ENCODE measurements around the gene ZNF329.
A peak's percentile ranks its signal among the peaks of the same experiment; 100 is the strongest.

Gene ZNF329

DNA sequence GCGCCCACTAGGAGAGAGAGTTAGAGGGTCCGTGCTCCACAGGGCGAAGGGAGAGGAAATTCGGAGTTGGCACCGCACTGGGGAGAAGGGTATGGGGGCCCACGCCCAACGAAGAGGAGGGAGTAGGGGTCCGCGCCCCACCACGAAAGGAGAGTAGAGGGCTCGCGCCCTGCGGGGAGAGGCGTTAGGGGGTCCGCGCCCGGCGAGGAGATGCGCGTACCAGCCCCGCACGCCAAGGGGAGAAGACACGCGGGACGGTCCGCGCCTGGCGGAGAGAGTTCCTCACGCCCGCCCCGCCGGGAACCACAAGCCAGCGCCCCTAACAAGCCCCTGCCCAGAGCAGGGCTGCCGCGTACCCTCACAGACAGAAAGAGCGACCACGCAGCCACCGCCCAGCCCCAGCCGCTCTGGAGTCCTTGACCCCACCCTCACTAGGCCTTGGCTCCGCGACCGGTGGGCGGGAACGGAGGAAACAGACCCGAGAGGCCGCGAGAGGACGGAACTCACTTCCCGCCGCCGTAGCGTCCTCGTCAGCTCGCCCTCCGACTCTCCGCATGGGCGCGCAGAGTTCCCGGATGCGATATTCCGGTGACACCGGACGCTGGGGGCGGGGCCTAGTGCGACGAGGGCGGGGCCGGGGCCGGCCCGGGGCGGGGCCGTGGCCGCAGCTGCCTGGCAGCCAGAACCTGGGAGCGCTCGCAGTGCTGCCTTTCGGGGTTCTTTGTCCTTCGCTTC, 32.6 kb downstream of the ZNF329 start:
- DNase-seq, result no peak

- no peak for DNase-seq
Observed at GRCh38 chr19:58108546-58108817, 42.1 kb downstream of the ZNF329 start.

GRCh38 chr19:58107778-58108545, 42.6 kb downstream of the ZNF329 start:
- DNase-seq, result no peak

DNA sequence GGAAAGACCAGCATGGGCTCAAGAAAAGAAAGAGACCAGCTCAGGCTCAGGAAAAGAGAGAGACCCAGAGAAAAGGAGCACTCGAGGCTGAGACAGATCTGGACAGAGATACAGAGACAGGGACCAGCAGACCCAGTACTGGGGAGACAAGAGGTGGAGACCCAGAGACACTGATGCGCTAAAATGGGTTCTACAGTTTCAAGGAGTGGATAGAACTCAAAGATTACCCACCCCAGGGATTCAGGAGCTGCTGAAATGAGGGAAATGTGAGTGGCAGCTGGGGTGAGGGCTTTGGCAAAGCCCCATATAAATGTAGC, 51.9 kb downstream of the ZNF329 start:
- DNase-seq, result no peak

DNA sequence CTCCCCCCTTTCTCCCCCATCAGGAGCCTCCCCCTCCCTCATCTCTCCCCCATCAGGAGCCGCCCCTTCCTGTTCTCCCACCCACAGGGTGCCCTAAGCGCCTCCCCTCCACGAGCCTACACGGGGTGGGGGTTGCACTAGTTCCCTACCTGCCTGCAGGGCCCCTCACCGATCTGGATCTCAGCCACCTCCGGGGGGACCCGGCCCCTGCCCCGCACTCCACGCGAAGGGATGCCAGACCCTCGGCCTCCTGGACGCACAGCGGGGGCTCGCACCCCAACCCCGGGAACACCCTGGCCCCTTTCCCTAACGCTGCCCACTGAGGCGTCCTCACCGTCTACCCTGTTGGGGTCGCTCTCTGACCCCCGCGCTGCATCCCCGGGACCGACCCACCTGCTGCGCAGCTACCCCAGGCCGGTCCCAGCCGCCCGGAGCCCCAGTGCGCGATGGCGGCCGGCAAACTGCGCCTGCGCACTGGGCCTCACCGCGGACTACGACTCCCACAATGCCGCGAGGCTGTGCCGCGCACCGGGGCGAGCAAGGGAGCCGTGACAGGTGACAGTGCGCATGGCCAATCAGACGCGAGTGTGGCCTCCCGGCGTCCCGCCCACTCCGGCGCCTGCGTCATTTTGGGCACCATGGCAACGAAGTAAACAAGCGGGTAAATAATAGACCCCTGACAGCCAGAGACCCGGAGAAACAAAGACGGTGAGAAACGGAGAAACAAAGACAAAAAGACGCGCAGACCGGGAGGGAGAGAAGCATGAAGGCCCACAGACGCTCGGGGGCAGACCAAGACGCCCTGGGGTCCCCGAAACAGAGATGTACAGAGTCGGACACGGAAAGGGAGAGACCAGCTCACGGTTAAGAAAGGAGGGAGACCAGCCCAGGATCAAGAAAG, 52.6 kb downstream of the ZNF329 start, which contains the start of gene ZSCAN18:
ZSCAN18 (minus strand) TSS at position 451 of the 901 bp plus-strand sequence. CDS start 7,964 bp downstream, outside the sequence.
- peak; percentile 97 for DNase-seq

- DNase-seq, result no peak
Observed at GRCh38 chr19:58097349-58097748, 53.2 kb downstream of the ZNF329 start.

- no peak for DNase-seq
Observed at GRCh38 chr19:58096884-58097283, 53.7 kb downstream of the ZNF329 start.

- no peak for DNase-seq
Observed at GRCh38 chr19:58095328-58095727, 55.3 kb downstream of the ZNF329 start.

- DNase-seq, result no peak
Observed at GRCh38 chr19:58093071-58093470, 57.5 kb downstream of the ZNF329 start.

DNA sequence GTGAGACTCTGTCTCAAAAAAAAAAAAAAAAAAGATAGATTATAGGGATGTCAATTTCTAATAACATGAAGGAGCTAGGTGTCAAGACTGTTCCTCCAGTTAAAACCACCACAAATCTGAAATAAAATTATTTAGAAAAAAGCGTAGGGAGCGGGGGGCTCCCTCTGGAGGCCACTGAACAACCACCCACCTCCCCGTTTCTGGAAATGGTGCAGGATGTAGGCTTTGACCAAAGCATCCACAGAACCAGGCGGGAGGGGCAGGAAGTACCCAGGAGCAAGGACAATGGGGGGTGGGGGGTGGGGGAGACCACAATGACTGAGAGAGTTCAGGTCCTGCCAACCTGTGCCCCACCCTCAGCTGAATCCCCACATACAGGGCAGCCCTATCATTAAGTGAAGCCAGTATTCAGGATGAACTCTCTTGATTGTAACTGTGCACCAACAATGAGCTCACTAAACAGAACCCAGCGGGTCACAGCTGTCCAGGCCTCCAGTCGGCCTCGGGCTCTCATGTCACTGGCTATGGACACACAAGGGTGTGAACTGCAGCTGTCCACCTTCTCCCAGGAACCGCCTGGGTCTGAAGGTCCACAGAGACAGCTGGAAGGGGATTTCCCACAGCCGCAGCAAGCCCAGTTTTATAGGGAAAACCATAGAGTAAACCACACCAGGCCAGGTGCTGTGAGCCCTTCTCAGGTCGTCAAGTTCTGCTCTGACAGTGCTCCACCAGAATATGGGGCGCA, 59.2 kb downstream of the ZNF329 start:
- DNase-seq, result no peak

- DNase-seq, result no peak
Observed at GRCh38 chr19:58089846-58090245, 60.7 kb downstream of the ZNF329 start.

DNA sequence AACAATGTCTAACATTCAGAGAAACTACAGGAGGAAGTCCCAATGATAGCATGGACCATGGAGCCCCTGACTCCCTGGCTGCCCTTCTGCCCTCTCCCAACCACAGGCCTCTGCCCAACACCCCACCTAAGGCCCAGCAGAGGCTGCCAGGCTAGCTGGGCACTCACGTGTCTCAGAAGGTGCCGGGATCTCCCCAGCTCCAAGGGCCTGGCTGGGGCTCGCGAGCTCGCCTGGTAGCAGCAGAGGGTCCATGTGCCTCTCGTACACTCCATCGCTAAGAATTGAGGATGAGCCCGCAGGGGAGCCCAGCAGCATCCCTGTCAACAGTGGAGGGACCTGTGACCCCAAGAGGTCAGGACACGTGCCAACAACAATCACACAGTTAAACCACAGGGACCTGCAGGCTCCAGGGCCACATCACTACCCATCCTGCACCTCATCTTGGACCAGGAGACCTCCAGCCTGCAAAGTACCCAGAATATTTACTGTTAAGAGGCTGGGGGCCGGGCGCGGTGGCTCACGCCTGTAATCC, 62.0 kb downstream of the ZNF329 start:
- DNase-seq, result no peak

DNA sequence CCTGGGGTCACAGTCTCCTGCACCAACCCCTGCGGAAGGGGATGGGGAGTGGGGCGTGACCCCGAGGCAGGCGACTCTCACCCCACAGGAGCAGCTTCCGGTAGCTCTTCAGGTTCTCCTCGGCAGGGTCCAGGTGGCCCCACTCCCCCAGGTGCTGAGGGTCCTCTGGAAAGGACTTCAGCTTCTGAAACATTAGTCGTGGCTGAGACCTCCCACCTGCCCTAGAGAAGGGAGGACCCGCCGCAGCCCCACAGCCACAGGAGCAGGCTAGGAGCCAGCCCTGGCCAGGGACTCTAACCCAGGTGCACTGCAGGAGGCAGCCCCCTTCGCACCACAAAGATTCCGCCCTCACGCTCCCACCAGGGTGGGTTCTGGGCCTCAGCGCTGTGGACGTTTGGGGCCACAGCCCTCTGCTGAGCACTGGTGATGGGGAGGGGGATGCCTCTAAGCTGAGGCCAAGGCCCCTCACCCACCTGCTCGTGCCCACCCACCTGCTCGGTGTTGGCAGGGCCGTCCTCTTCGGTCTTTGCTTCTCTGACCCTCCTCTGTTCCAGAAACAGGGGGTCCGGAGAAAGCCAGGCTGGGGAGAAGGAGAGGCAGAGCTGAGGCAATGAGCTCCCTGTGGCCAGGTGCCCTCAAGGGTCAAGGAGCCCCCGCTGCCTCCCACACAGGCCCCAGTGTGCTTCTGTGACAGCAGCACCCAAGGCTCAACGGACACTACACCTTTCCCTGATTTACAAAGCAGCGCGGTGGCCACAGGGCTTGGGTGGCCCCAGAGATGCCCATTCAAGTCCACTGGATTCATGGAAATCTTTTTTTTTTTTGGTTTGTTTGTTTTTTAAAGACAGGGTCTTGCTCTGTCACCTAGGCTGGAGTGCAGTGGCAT, 63.5 kb downstream of the ZNF329 start:
- no peak for DNase-seq

DNA sequence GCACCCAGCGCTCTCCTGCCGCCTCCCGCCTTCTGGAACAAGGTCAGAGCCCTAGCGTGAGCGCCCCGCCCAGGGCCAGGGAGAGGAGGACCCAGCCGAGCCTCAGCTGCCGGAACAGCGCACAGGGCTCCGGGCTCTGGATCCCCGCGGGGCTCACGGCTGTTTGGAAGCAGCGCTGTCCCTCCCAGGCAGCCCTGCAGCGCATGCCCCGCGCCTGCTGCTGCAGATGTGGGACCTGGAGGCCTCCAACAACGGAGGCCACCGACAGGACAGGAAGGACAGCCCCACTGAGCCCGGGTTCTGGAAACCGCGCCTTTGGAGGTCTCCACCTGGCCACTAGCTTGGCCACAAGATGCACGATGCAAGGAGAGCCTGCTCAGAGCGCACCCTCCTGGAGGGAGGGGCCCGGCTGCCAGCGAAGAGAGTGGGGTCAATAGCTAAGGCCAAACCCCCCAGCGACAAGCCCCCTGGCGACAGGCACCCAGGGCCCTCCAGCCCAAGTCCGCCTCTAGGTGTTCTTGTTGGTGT, 65.2 kb downstream of the ZNF329 start:
- DNase-seq, result no peak

DNA sequence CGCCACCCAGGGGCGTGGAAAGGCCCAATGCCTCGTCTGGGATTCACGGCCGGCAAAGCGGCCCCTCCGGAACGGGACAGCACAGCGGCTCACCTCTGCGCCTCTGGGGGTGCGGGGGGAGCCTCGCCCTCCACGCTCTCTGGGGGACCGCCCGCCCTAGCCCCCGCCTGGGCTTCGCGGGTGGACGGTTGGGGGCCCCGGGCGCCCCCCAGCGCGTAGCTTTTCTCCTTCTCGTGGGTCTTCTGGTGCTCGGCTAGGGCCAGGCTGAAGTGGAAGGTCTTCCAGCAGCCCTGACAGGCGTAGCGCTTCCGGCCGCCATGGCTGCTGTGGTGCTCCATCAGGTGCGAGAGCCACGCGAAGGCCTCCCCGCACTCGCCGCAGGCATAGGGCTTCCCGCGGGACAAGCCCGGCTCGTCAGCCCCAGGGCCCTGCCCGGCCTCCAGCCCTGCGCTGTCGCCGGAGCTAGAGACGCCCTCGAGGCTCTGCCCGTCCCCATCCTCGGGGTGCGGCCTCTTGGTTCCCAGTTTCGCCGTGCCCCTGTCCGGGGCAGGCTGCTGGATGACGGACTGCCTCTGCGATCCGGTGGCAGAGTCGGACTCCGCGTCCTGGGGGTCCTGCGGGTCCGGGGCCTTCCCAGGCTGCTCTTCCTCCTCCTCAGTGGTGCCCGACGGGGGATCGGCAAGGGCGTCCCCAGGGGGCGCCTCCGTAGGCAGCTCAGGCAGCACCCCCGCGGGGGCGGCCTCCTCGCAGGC, 65.8 kb downstream of the ZNF329 start:
- DNase-seq, result no peak

DNA sequence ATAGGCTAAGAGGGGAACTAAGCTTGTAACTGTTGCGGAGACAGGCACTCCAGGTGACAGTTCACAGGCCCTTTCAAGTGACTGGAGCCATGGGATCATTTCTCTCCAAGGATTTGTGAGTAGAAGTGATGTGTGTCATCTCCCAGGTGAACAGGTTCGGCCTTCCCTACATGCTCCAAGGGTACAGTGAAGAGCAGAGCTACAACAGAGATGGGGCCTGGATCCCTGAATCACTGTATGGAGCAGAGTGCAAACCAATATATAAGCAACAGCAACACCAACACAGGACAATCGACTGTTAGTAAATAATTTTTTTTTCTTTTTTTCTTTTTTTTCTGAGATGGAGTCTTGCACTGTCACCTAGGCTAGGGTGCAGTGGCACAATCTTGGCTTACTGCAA, 67.6 kb downstream of the ZNF329 start:
- DNase-seq, result no peak

DNA sequence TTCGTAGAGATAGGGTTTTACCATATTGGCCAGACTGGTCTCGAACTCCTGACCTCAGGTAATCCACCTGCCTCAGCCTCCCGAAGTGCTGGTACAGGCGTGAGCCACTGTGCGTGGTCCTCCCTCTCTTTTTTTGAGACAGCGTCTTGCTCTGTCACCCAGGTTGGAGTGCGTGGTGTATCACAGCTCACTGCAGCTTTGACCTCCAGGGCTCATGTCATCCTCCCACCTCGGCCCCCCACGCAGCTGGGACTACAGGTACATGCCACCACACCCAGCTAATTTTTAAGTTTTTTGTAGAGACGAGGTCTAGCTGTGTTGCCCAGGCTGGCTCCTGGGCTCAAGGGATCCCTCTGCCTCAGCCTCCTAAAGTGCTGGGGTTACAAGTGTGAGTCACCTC, 70.8 kb downstream of the ZNF329 start:
- no peak for DNase-seq
